Glomerular endothelial cell (primary cell): ENCODE data around the gene CSTF2T. TPM values are rescaled to one million over a fixed set of nuclear protein-coding genes. Genes with fewer than 3 reads are reported as not detected.

Source experiments
- DNase-seq: peaks from one replicate; pipeline ENCODE4 v3.0.0-alpha.2; 2011; ENCODE audit warnings: low read depth, low spot score; ENCODE audit errors: extremely low read depth
- total RNA-seq: library from RNA; depleted of rRNA; stranded (reverse); fragments of >200 nt; gene quantifications from 2 replicates; pipeline ENCODE4 v1.2.3, GENCODE V29; 2015

The CSTF2T gene
- total RNA-seq, 1 donor from 2014 or later = 21.9 TPM

- no peak for DNase-seq
Observed at GRCh38 chr10:51651063-51651462, 48.3 kb downstream of the CSTF2T start.

- no peak for DNase-seq
Observed at GRCh38 chr10:51649064-51649463, 50.3 kb downstream of the CSTF2T start.
